GM12878 (cell line): ENCODE data around the gene VIL1. TPM values are rescaled to one million over a fixed set of nuclear protein-coding genes. Genes with fewer than 3 reads are reported as not detected.

Experiments used
- ATAC-seq: fragments of 200-7000 bp; cut with Tn5 transposase; 3 replicates; pipeline ENCODE4 v1.9.1; 2020; ENCODE audit warnings: mild to moderate bottlenecking, moderate library complexity
- BruUV-seq: library from RNA; stranded (reverse); fragments of 400-500 nt; replicated peaks from 2 replicates; lab custom pipeline; 2021; lab: Mats Ljungman, UMichigan
- CTCF ChIA-PET: fragments of 300-600 bp; sonication (Branson Sonifier 250); formaldehyde crosslinking; extraction: SDS; loops from one replicate; lab custom pipeline; 2021; ENCODE audit warnings: inconsistent platforms; lab: Yijun Ruan, JAX
- POLR2A ChIA-PET: fragments of 350-600 bp; formaldehyde crosslinking; extraction: SDS; loops from one replicate; lab custom pipeline; 2021; ENCODE audit warnings: inconsistent platforms; lab: Charles Lee
- RAD21 ChIA-PET: fragments of 300-600 bp; sonication (Branson Sonifier 250); formaldehyde crosslinking; loops from one replicate; lab custom pipeline; 2023; ENCODE audit warnings: antibody characterized with exemption; ENCODE audit not compliant: unreplicated experiment; lab: Charles Lee
- SMC1A ChIA-PET: fragments of 300-600 bp; sonication (Branson Sonifier 250); formaldehyde crosslinking; loops from one replicate; lab custom pipeline; 2023; ENCODE audit not compliant: unreplicated experiment, uncharacterized antibody; lab: Charles Lee
- DNase-seq: peaks from one replicate; pipeline ENCODE4 v3.0.0-alpha.2; 2011; ENCODE audit warnings: low read depth, low spot score
- FAIRE-seq: peaks from 3 replicates; lab custom pipeline; 2011; peaks lifted over from hg19 to GRCh38; lab: Jason Lieb, UNC
- H2AFZ ChIP-seq: 2 replicates; pipeline ENCODE4 v1.6.0; 2011; ENCODE audit warnings: low read depth, low read length, control low read depth; ENCODE audit not compliant: control insufficient read depth
- H3K27ac ChIP-seq: 2 replicates; pipeline ENCODE4 v1.5.1; 2011; ENCODE audit warnings: control low read depth; ENCODE audit not compliant: control insufficient read depth, insufficient read depth
- H3K27me3 ChIP-seq, 2 experiments: replicated peaks in 1 of 2; 2 replicates each; pipeline versions ENCODE4 v1.6.0 to v1.6.1; 2011; ENCODE audit warnings: low read length in 1 of 2; ENCODE audit not compliant: control insufficient read depth in 2 of 2, insufficient read depth in 2 of 2
- H3K36me3 ChIP-seq, 2 experiments: 2 replicates each; pipeline ENCODE4 v1.5.1; 2011; ENCODE audit warnings: low read length in 1 of 2; ENCODE audit not compliant: control insufficient read depth in 2 of 2, insufficient read depth in 2 of 2
- H3K4me1 ChIP-seq: 2 replicates; pipeline ENCODE4 v1.6.1; 2011; ENCODE audit warnings: mild to moderate bottlenecking, low read length, moderate library complexity, mixed read lengths; ENCODE audit not compliant: control insufficient read depth, insufficient read depth
- H3K4me2 ChIP-seq: 2 replicates; pipeline ENCODE4 v1.6.0; 2011; ENCODE audit warnings: control low read depth; ENCODE audit not compliant: control insufficient read depth, insufficient read depth
- H3K4me3 ChIP-seq: fragments of 200-600 bp; sonication (generic); 2 replicates; pipeline ENCODE4 v1.5.1; 2016
- H3K79me2 ChIP-seq: 2 replicates; pipeline ENCODE4 v1.6.0; 2011; ENCODE audit warnings: low read length; ENCODE audit not compliant: control insufficient read depth, insufficient read depth
- H3K9ac ChIP-seq: 2 replicates; pipeline ENCODE4 v1.8.0; 2011; ENCODE audit warnings: low read length, control low read depth, mixed read lengths; ENCODE audit not compliant: control insufficient read depth, insufficient read depth
- H3K9me3 ChIP-seq: replicated peaks from 3 replicates; pipeline ENCODE4 v1.5.1; 2011; ENCODE audit warnings: mild to moderate bottlenecking, low read length; ENCODE audit not compliant: control insufficient read depth, insufficient read depth
- H4K20me1 ChIP-seq: 2 replicates; pipeline ENCODE4 v1.6.0; 2011; ENCODE audit not compliant: control insufficient read depth, insufficient read depth
- CBFB ChIP-seq: IDR thresholded peaks from 2 replicates; pipeline ENCODE4 v1.6.1; 2016; ENCODE audit warnings: antibody characterized with exemption, low read depth
- E4F1 ChIP-seq: fragments of 450-650 bp; IDR thresholded peaks from 2 replicates; pipeline ENCODE4 v1.6.1; 2018; ENCODE audit warnings: borderline replicate concordance, mild to moderate bottlenecking; ENCODE audit not compliant: partially characterized antibody
- GABPA ChIP-seq: IDR thresholded peaks from 2 replicates; pipeline ENCODE4 v1.6.1; 2014; ENCODE audit warnings: antibody characterized with exemption, low read depth, mild to moderate bottlenecking, inconsistent platforms
- HDGF ChIP-seq: fragments of 450-650 bp; IDR thresholded peaks from 2 replicates; pipeline ENCODE4 v1.6.1; 2016; ENCODE audit warnings: antibody characterized with exemption
- IKZF1 ChIP-seq: fragments of 450-650 bp; conservative IDR thresholded peaks from 2 replicates; pipeline ENCODE4 v1.6.1; 2017; ENCODE audit warnings: antibody characterized with exemption, mild to moderate bottlenecking
- RAD21 ChIP-seq: IDR thresholded peaks from 2 replicates; pipeline ENCODE4 v1.6.1; 2011; ENCODE audit warnings: mild to moderate bottlenecking, low read depth, low read length, moderate library complexity; ENCODE audit not compliant: insufficient read depth
- YY1 ChIP-seq: IDR thresholded peaks from 2 replicates; pipeline ENCODE4 v1.6.1; 2011; ENCODE audit warnings: low read depth, mild to moderate bottlenecking, low read length
- ZBED1 ChIP-seq: IDR thresholded peaks from 2 replicates; pipeline ENCODE4 v1.6.1; 2016; ENCODE audit warnings: borderline replicate concordance
- WGBS: methylation state at CpG from one replicate; pipeline ENCODE4 v1.1.6; 2016; ENCODE audit warnings: low lambda C conversion rate; ENCODE audit not compliant: insufficient replicate concordance, insufficient coverage; ENCODE audit errors: missing lambda C conversion rate; 5-methylcytosine and 5-hydroxymethylcytosine counted together
- in situ Hi-C: fragments of 300-500 bp; cut with MboI; formaldehyde crosslinking; loops from 9 replicates; pipeline ENCODE4 v1.14.3; 2018; ENCODE audit warnings: mixed read lengths
- intact Hi-C: fragments of 100-400 bp; cut with micrococcal nuclease; formaldehyde crosslinking; loops from one replicate; pipeline ENCODE4 v1.14.2; 2022; ENCODE audit not compliant: unreplicated experiment
- polyA plus RNA-seq, 11 experiments: library from polyadenylated mRNA; depleted of rRNA in 4 of 11; unstranded in 6 of 11; stranded (reverse) in 5 of 11; fragments of >200 nt; fragmentation: Nextera tagmentation in 4 of 11; fragmentation: Illumina TruSeq in 1 of 11; extraction: Ambion mirVana in 4 of 11; extraction: Trizol in 1 of 11; gene quantifications; 1 replicate in 1 of 11; 2 replicates in 10 of 11; pipeline versions ENCODE4 v1.2.1 to v1.2.3, GENCODE V29; 2011 to 2016; ENCODE audit warnings: inconsistent platforms in 2 of 11, missing spikeins in 2 of 11, low read depth in 1 of 11
- total RNA-seq, 4 experiments: library from RNA; depleted of rRNA in 3 of 4; stranded (reverse); fragments of >200 nt in 3 of 4; fragmentation: Illumina TruSeq in 1 of 4; extraction: Trizol in 1 of 4; gene quantifications; 2 replicates each; pipeline versions ENCODE4 v1.2.1 to v1.2.3, GENCODE V29; 2013 to 2021

Gene VIL1
- total and polyA plus RNA-seq, 10 of the 15 experiments (the other 5 are each of a cell fraction or from before 2014, with no cell fraction given): 0.03 to 1.9 (median 0.33) TPM

DNA sequence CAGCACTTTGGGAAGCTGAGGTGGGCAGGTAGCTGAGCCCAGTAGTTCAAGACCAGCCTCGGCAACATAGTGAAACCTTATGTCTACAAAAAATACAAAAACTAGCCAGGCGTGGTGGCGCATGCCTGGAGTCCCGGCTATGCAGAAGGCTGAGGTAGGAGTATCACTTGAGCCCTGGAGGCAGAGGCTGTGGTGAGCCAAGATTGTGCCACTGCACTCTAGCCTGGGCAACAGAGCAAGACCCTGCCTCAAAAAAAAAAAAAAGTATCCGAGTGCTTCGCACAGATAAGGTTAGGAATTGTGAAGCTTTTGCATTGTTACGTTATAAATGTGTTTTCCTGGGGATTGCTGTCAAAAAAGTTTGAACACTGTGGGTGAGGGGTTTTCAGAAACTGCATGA is 15.1 kb upstream of the VIL1 start:
- no peak for DNase-seq
- intact Hi-C loops: no loop called here
- FAIRE-seq: no peak

More for the DNA sequence above, 15.1 kb upstream of the VIL1 start:
- no peak overlapping the region for H3K4me3 ChIP-seq
- TF ChIP-seq ZBED1 (no peak), E4F1 (no peak), GABPA (no peak), CBFB (no peak), YY1 (no peak), IKZF1 (no peak), HDGF (no peak), RAD21 (no peak)
- TF ChIP-seq, all 136 proteins: peak for 0
- Histone ChIP-seq H3K4me1 (peaks cover 32% of the 10 kb centered on the region), H3K27ac (no peak overlapping the region), H2AFZ (no peak overlapping the region), H3K9ac (no peak overlapping the region), H3K9me3 (no peaks in the 10 kb centered on the region), H3K4me2 (no peak overlapping the region), H3K36me3 (peaks cover 7 to 10% of the 10 kb centered on the region in 2 experiments; a peak in 3 of 4 replicates), H3K27me3 (no peaks in the 10 kb centered on the region), H4K20me1 (peaks cover 4% of the 10 kb centered on the region; the same call in 1 of the 2 replicates), H3K79me2 (peaks cover 31% of the 10 kb centered on the region)
- ChIA-PET RAD21 (interaction anchor here (0.7 kb wide), 1 partner anchor 130 kb away, joined by 3 read pairs; no protein-coding TSS in a partner anchor), POLR2A (interaction anchor here (2.5 kb wide), 1 partner anchor 7 kb away, joined by 8 read pairs; no protein-coding TSS in a partner anchor), CTCF (interaction anchor here (1.0 to 1.4 kb wide), 2 partner anchors 102 to 284 kb away, joined by 3 to 4 read pairs; no protein-coding TSS in a partner anchor), SMC1A (interaction anchor here (0.5 to 1.1 kb wide), 4 partner anchors 20 to 159 kb away, joined by 3 to 4 read pairs (median 4); no protein-coding TSS in a partner anchor)
- no TSS peak for BruUV-seq
- ATAC-seq: no peak
- in situ Hi-C loops: loop anchor here (10.0 kb wide), 1 partner anchor 441 kb away; no protein-coding TSS in a partner anchor
- 59% methylated on average over 7 of the region's 7 CpGs for WGBS
